HG02759 (cell line): ENCODE results near the gene HIRA.

Experiments used
- ATAC-seq: cut with Tn5 transposase; IDR thresholded peaks from one replicate; pipeline ENCODE4 v1.9.1; 2021; ENCODE audit warnings: mild to moderate bottlenecking, moderate library complexity; ENCODE audit not compliant: unreplicated experiment

Gene HIRA

DNA sequence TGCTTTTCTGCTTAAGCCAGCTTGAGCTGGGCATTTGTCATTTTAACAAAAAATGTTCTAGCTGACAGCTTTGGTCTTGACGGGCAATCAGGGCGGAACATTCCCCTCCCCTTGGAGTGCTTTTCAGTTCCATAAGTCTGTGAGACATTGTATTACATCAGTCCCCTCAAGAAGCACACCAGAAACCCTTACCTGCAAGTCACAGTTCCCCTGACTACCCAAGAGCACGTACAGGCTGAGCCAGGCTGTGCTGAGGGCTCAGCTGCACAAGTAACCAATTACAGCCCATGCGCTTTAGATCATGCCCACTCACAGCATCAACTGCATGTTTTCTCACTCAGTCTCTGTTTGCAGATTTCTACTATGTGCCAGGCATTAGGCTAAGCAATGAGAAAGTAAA, 19.1 kb downstream of the HIRA start:
- ATAC-seq: no peak

DNA sequence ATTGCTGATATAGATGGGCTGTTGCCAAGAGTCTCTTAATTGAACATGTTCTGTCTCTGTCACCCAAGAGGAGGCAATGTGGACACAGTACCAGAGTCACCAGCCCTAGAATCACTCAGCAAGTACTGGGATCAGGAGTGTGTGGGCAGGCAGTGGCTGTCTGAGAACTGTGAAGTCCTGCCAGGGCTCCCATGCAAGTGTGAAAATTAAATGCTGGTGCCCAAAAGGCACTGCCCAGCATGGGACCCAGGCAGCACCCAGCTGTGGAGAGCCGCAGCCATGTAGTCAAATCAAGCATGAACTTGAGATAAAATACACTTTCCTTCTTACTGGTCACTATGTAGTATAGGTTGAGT, 19.9 kb downstream of the HIRA start:
- no peak for ATAC-seq

DNA sequence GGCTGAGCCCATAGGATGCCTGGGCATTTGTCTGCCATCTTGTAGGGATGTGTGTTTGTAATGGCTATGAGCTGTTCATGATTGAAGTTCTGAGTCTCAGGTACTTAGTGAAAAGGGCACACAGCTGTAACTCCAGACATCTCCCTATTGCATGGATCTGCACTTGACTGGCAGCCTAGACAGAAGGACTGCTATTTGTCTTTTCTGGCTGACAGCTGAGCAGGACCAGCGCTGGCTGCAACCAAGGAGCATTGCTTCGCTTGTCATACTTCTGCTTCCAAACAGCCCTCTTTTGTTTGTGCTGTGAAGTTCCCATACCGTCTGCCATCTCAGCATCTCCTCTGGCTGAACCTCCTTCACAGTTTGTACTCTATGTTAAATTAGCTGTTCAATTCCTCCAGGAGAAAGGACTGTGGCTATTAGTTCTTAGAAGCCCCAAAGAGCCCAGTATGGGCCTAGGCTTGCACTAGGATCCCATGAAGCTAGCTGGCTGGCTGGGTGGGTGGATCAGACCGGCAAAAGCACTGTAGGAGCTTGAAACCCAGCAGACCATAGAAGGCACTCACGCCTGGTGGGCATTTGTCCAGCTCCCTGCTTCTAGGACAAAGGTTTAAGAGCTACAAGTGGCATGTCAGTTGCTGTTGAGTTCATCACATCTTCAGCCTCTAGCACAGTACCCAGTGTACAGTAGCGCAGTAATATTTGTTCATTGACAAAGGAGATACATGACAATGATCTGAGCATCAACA, 20.4 kb downstream of the HIRA start:
- ATAC-seq: no peak

DNA sequence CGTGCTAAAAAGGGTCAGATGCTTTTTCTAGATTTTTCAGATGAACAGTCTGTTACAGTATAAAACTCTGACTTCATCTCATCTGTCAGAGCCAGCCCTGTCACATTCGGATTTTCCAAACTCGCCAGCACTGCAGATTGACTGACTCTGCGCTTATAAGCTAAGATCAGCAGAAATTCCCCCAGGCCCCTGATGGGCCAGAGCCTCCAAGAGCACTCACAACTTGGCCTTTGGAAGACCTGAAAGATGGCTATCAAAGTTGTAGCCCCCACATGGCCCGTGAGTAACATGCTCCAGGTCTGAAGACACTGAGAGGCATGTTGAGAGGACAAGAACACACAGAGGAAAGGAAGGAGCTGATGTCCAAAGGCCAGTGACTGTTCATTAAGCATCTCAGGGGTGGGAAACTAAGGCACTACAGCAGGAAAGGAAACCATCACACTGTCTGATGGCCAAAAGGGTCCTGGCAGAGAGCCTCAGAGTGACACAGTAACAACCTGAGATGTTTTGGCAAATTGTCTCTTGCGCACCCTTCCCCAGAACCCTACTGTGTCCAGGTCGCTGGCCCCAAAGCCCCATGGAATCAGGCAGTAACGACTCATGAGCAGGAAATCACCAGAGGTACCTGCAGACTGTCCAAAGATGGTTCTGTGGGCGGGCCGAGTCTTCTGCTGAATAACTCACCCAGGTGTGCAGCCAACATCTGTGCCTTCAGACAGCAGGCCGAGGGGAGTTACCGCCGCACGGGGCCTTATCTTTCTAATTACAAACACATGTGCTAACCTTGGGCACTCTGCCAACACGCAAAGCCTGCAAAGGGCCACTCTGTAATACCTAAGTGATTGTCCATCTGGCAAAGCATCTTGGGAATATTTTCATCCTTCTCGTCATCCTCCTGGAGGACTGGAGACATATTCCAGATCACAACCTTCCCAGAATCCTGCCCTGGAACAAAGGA, 23.6 kb downstream of the HIRA start:
- no peak for ATAC-seq

DNA sequence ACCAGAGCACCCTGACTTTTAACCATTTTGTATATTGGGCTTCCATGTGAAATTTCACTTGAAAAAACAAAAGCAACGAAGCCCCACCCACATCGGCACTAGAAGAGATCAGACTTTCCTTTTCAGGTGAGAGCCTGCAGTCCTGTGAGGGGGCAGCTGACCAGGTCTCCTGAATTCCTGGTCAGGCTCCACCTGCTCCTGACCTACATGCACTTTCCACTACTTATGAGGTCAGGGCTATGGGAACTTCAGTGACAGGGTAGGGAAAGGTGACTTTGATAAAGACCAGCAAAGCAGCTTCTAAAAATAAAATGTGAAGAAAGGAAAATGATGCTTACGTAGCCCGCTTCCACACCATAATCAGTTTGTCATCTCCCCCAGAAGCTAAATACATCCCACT, 24.7 kb downstream of the HIRA start:
- ATAC-seq: no peak

DNA sequence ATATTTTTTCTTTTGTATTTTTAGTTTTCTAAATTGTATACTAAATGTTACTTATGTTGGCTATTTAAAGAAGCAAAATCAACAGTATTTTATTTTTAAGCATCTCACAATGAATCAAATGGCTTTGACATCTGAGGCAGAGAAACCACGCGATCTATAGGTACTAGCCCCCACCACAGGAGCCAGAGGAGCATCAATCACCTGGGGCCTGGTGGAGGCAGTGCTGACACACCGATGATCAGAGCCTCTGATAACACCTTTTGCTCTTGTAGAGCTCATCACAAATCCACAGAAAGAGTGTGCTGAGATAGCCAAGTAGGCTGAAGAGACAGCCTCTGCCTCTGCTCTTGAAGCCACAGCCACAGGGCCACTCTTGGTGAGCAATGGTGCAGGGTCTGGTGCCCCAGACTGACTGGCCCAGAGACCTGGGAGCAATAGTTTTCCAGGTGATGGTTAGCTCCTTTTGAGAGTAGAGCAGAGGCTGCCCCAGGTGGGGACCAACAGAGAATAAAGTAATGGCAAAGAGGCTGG, 25.2 kb downstream of the HIRA start:
- no peak for ATAC-seq

DNA sequence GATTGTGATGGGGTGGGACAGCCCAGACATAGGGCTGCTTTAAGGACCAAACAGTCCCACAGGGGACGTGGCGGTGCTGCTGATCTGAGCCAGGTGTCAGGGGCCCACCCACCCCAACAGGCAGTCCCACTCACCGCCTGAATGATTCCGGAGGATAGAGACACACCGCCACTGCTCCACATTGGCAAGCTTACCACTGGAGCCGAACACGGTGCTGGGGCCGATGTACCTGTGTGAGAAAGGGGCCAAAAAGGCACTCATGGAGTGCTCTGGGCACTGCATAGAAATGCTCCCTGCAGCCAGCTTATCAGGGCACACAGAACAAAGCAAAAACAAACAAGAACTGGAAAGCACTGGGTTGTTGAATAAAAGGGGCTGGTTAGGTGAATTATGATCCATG, 25.9 kb downstream of the HIRA start:
- ATAC-seq: no peak

DNA sequence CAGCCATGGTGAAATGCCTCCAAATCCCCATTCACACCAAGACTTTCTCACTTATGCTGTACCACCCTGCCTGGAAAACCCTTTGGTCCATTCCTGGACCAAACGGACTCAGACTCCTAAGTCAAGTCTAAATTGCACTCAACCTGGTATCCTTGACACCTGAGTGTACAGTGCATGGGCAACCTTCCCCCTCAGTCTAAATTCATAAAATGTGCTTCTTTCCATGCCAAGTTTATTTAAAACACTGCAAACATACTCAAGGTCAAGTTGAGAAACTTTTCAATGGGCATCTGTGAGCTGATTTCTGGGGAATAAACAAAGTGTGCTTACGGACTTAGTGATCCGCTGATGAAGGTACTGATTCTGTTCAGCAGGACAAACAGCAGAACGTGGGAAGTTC, 26.4 kb downstream of the HIRA start:
- no peak for ATAC-seq

DNA sequence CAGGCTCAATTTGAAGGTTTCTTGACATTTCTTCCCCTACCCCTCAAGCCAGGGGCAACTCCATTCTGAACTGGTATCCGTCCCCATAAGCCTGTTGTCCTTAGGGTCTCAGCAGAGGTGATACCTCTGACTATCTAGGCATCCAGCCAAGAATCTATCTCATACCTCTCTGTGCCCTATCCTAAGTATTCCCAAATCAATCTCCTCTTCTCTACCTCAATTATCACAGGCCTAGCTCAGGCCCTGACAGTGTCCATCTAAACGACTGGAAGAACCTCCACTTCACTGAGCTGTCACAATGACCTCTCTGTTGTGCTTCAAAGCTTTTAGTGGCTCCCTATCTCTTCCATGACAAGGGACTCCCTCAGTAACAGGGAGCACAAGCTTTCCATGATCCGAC, 26.9 kb downstream of the HIRA start:
- no peak for ATAC-seq

DNA sequence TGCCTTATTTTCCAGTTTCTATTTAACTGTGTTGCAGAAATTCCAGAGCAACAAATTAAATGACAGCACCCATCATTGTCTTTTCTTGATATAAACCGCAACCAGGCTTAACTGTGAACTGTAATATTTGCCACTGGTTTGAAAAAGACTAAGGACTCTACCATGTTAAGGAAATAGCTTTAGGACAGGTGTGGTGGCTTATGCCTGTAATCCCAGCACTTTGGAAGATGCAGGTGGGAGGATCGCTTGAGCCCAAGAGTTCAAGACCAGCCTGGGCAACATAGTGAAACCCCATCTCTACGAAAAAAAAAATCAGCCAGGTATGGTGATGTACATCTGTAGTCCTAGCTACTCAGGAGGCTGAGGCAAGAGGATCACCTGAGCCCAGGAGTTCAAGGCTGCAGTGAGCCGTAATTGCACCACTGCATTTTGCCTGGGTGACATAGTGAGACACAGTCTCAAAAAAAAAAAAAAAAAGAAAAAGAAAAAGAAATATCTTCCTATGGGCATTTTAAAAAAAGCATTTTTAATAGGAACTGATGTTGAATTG, 28.8 kb downstream of the HIRA start:
- ATAC-seq: no peak

DNA sequence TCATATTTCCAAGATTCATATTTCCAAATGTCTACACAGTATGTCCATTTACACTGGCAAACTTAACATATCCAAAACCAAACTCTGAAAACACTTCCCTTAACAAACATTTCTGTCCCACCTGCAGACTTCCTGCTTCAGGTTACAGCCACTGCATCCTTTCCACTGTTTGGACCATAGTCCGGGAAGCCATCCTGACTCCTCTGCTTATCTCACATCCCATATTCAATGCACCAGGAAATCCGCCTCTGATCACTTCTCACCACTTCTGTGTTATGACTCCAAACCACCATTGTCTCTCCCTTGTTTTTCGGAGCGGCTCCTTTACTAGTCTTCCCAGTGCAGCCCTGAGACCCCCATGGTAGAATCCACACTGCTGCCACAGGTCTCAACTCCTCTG, 30.1 kb downstream of the HIRA start:
- ATAC-seq: no peak

DNA sequence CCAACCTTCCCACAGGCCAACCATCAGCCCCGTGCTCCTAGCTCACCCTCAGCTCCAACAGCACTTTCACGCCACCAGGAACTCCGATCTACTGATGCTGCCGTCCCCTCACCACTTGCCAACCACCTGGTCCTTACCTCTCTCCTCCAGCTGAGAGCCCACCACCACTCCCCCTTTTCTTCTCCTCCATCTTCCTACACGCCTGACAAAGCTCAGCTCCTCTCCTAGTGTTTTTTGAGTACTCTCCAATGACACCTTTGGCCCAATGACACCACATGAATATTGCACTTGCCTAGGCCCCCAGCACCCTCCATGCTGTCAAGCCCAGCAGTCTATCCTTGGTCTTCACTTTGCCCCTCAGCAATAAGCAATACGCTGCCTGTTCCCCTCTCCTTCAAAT, 30.7 kb downstream of the HIRA start:
- ATAC-seq: no peak

DNA sequence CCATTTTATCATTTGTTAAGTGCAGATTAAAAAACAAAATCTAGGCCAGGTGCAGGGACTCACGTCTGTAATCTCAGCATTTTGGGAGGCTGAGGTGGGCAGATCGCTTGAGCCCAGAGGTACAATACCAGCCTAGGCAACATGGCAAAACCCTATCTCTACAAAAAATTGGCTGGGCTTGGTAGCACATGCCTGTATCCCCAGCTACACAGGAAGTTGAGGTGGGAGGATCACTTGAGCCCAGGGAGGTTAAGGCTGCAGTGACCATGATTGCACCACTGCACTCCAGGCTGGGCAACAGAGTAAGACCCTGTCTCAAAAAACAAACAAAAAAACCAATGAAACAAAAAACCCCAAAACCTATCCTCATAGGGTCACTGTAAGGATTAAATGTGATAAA, 32.9 kb downstream of the HIRA start:
- ATAC-seq: no peak

DNA sequence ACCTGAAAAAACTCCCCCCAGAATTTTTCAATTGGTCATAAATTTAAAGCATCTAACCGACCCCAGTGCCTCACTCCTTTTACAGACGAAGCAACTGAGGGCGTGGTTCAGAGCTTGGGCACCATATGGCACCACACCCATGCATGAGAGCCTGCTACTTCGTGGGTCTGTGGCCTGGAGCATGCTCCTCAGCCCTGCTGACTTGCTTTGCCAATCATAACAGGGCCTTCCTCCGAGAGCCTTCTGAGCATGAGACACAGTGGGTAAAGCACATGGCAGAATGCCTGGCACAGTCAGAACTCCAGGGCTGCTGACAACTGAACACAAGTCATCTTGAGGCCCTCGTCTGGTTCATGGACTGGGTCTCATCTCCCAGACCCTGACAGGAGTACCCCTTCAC, 33.3 kb downstream of the HIRA start:
- no peak for ATAC-seq

DNA sequence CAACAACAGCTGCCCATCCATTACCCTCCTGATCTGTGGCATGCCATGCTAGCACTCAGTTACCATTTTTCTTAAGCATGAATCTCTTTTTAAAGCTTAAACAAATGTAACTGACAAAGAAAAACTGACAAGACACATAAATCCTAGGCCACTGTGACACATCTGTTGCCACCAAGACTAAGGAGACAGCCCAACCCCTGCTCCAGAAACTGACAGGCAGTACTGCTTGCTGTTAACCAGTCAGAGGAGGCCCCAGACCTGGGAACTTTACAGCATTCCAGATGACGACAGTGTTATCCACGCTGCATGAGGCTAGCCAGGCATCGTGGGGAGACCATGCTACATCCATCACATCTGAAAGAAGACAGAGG, 33.8 kb downstream of the HIRA start:
- ATAC-seq: no peak

DNA sequence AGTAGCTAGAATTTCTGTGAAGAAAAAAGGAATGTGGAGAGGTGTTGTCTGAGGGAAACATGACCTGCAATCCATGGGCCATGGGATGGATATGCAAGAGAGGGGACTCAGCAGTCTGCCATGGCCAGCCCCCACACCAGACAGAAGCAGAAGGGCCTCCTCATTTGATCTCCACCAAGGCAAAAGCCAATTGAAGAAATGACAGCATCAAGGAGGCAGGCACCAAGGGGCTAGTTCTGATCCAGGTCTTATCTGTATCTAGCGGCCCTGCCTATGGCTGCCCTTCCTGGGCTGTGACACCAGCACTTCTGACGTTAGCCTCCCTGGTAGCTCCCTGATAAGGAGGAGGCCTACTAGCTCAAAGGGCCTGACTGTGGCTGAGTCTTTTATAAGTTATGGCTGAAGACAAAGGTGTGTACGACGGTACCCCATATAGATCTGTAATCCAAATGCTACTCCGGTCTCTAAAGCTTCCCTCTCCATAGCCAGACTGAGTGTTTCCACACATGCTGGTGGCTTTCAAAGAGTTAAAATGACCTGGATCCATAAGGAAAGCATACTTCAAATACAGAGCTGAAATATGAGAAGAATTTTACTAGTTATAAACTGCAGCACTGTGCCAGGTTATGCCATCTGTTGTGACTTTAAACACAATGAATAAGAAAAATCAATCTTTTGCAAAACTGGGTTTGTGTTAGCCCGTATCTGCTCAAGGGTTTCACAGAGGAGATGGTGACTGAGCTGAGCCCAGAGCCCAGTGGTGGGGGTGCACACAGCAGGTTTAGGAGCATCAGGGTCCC, 34.4 kb downstream of the HIRA start:
- no peak for ATAC-seq

DNA sequence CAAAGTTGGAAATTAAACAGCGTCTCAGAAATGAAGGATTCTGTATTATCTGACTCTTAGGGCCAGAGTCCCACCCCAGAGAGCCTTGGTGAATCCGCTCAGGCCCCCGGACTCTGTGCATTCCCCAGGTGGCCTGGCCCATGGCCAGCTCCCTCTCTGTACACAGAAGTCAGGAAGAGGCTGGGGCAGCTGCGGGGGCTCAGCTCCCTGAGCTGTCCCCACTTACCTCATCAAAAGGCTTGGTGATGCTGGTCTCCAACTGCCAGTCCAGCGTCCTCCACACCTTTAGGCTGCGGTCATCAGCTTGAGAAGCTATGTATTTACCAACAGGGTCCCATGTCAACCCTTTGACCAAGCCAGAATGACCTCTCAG, 35.0 kb downstream of the HIRA start:
- ATAC-seq: no peak

DNA sequence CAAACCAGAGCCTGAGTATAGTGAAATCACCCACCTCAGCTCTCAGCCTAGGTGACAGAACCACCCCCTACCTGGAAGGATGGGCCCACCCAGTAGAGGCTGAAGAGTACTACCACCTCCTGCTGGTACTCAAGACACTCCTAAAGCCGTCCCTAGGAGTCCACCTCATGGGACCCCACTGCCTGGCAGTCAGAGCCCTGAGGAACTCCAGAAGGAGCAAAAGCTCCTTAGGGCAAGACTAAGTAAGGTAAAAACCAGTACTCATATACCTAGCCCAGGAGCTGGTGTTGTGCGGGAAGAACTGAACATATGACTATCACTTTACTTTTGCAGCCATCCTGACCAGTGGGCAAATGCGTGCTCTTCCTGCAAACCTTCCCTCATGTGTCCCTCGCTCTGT, 36.3 kb downstream of the HIRA start:
- no peak for ATAC-seq

DNA sequence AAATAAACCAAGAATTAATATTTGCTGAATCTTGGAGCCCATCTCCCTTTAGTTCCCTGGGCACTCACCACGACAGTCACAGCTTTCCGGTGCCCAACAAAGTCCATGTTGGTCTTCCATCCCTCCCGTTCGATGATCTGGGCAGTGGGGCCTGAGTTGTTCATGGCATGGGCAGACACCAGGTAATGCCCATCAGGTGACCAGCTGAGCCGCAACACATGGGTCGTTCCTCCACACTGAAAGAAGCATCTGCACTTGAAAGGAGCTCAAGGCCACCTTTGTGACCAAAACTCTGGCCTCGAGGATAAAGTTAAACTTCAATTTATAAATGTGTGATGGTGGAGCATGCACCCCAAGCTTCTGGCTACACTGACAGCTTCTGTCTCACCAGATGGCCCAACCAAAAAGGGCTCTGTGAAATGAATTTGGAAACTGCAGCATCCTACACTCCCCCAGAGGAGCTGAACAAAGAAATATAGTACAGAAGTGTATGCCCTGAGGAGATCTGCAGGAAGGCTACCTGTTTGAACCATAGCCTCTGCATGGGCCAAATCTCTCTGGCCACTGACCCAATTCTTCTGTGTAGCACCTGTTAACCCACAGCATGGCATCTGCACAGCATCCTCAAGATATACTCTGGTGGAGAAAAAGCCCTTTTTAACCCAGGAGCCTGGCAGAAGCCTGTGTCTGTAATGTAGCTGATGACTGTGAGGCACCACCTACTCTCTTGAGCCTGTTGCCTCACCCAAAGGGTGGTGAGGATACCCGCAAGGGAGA, 37.1 kb downstream of the HIRA start:
- ATAC-seq: no peak

DNA sequence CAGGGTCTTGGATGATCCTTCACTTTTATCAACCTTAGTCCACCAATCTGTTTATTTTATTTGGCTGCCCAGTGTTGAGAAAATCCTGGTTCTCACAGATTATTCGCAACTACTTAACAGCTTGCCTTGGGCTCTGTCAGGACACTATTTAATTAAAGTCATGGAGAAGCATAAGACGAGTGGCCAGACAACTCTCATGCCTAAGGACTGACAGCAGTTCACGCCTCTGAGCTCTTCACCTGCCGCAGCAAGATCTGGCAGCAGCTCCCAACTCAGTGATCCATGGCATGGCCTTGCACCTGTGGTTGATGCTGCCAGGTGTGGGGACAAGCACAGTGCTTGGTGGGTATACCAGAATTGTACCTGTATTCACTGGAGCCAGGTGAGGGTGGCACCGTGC, 37.8 kb downstream of the HIRA start:
- ATAC-seq: no peak
